OCI-LY7 (cell line): ENCODE results near the gene NELL1.

Source experiments
- CTCF ChIP-seq: fragments of 200-600 bp; sonication (generic); conservative IDR thresholded peaks from 2 replicates; pipeline ENCODE4 v1.5.1; 2014; ENCODE audit warnings: mild to moderate bottlenecking, antibody characterized with exemption, low read length, moderate library complexity, mixed read lengths
- EZH2phosphoT487 ChIP-seq: fragments of 200-600 bp; sonication (generic); IDR thresholded peaks from 2 replicates; pipeline ENCODE4 v1.6.1; 2018; ENCODE audit warnings: low read depth, borderline replicate concordance, mild to moderate bottlenecking, mixed run types, antibody characterized with exemption, low read length, moderate library complexity, mixed read lengths

- TF ChIP-seq CTCF, result no peak
- TF ChIP-seq EZH2phosphoT487, result no peak
These were observed 505.4 kb downstream of the NELL1 start for GRCh38 chr11:21174781-21175180.
